Measurements from ENCODE around the gene TCEA2. TPM values are rescaled to one million over a fixed set of nuclear protein-coding genes. Genes with fewer than 3 reads are reported as not detected.
A peak's percentile ranks its signal among the peaks of the same experiment; 100 is the strongest.

TCEA2 gene
- total RNA-seq, 2 experiments from 2014 or later: 36.4 to 71.2 TPM

DNA sequence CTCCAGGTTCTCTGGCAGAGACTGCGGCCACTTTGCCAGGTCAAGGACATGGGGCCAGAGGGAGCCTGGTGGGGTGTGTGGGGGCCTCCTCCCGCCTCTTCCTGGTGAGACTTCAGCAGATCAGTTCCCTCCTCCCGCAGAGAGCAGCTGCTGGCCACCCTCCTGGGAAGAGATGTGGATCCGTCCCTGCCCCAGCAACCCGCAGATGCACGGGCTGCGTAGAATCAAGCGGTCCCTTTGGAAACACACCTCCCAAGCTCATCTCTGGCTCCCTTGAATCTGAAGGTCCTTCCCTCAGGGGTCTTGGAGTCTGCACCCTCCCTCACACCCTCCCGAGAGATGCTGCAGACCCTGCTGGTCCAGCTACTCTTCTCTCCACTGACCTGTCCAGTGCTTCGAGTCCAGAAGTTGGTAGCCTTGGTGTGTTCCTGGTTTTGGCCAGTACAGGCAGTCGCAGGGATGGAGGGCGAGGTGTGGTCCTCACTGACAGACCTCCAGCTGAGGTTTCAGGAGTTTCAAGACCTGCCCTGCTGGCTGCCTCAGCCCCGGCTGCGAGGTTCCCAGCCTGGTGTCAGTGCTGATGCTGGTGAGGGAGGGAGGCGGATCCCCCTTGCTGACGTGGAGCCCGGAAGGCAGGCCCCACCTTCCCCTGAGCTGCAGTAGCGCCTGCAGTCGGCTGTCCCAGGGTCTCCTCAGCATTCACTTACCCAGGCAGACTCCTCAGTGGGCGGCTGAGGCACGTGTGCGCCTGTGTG is 44.2 kb downstream of the TCEA2 start, which contains the start of gene NPBWR2:
TSS of gene NPBWR2 (minus strand) at position 585 of the 755 bp plus-strand sequence. CDS start 734 bp downstream, outside the sequence.
- H3K36me3 ChIP-seq (ENCODE audit: insufficient read depth, low read length): no peaks in the 10 kb centered on the region
- DNase-seq (ENCODE audit: low spot score): peak; percentile 44
- peaks cover 20% of the 10 kb centered on the region for H3K4me1 ChIP-seq (ENCODE audit: insufficient read depth, low read length, poor library complexity, severe bottlenecking)
- H4K20me1 ChIP-seq (ENCODE audit: insufficient read depth, low read length): no peaks in the 10 kb centered on the region
- no peak within 1 kb of the TSS for H3K4me3 ChIP-seq (ENCODE audit: low read depth, low read length, poor library complexity, severe bottlenecking)
- peak within 1 kb of the TSS; percentile 57; the same call in 1 of the 2 replicates for H2AFZ ChIP-seq (ENCODE audit: low read length)
- H3K9me3 ChIP-seq (ENCODE audit: low read length): no peaks in the 10 kb centered on the region
- H3K27ac ChIP-seq (ENCODE audit: low read depth, low read length, poor library complexity, severe bottlenecking): no peak within 1 kb of the TSS
- H3K4me2 ChIP-seq (ENCODE audit: low read length): peak within 1 kb of the TSS; percentile 12; the same call in 1 of the 2 replicates
- no peak for TF ChIP-seq EZH2phosphoT487 (IDR thresholded peaks at IDR 0.05; ENCODE audit: borderline replicate concordance, low read depth, low read length)
- TF ChIP-seq, protein P1, sequence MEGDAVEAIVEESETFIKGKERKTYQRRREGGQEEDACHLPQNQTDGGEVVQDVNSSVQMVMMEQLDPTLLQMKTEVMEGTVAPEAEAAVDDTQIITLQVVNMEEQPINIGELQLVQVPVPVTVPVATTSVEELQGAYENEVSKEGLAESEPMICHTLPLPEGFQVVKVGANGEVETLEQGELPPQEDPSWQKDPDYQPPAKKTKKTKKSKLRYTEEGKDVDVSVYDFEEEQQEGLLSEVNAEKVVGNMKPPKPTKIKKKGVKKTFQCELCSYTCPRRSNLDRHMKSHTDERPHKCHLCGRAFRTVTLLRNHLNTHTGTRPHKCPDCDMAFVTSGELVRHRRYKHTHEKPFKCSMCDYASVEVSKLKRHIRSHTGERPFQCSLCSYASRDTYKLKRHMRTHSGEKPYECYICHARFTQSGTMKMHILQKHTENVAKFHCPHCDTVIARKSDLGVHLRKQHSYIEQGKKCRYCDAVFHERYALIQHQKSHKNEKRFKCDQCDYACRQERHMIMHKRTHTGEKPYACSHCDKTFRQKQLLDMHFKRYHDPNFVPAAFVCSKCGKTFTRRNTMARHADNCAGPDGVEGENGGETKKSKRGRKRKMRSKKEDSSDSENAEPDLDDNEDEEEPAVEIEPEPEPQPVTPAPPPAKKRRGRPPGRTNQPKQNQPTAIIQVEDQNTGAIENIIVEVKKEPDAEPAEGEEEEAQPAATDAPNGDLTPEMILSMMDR (conservative IDR thresholded peaks at IDR 0.05; ENCODE audit: low read length): no peak
- ChIA-PET CTCF (ENCODE audit: unreplicated experiment) (no interaction called here), POLR2A (no interaction called here)
- no peaks in the 10 kb centered on the region for H3K9me2 ChIP-seq (ENCODE audit: insufficient read depth, low read length)
- no TSS peak for BruUV-seq (replicated peaks)
- no peaks in the 10 kb centered on the region for H3K79me2 ChIP-seq (ENCODE audit: insufficient read depth, low read depth, low read length)
- intact Hi-C loops (cut with micrococcal nuclease; ENCODE audit: unreplicated experiment): no loop called here

DNA sequence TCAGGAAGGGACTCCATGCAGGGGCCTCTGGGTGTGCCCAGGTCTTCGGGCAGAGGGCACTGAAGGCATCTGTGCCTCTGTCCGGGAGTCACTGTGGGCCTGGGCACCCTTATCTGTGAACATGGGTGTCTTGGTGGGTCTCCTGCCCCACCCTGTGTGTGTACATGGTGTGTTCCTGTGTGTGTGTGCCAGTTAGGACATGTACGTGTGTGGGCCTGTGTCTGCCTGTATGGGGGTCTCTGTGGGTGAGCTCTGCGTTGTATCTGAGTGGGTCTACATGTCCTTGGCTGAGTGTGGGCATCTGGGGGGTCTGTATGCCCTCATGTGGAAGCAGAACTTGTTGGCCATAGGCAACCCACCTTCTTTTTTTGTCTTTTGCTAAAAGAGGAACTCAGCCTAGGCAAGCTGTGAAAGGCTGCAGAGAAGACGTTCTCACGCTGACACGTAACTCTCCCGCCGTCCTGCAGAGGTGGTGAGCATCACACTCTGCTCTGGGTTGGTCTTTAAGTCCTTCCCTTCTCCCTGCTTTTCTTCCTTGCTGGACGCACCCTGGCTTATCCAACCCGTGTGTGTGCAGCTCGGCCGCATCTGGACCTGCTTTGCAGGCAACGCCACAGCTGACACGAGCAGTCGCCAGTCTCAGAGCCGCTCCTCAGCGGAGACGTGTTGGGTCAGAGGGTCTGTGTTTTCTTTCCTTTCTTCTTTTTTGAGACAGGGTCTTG is 44.9 kb downstream of the TCEA2 start:
- H3K27ac ChIP-seq (ENCODE audit: low read depth, low read length, poor library complexity, severe bottlenecking): no peak overlapping the region
- H3K4me1 ChIP-seq (ENCODE audit: insufficient read depth, low read length, poor library complexity, severe bottlenecking): peaks cover 14% of the 10 kb centered on the region
- TF ChIP-seq EZH2phosphoT487 (IDR thresholded peaks at IDR 0.05; ENCODE audit: borderline replicate concordance, low read depth, low read length): no peak
- TF ChIP-seq, protein P1 (conservative IDR thresholded peaks at IDR 0.05; ENCODE audit: low read length): no peak
- ChIA-PET POLR2A (no interaction called here), CTCF (ENCODE audit: unreplicated experiment) (no interaction called here)
- no TSS peak for BruUV-seq (replicated peaks)
- no peaks in the 10 kb centered on the region for H3K79me2 ChIP-seq (ENCODE audit: insufficient read depth, low read depth, low read length)
- H2AFZ ChIP-seq (ENCODE audit: low read length): peak overlapping the region; percentile 57; the same call in 1 of the 2 replicates
- no peaks in the 10 kb centered on the region for H4K20me1 ChIP-seq (ENCODE audit: insufficient read depth, low read length)
- no peaks in the 10 kb centered on the region for H3K9me3 ChIP-seq (ENCODE audit: low read length)
- H3K9me2 ChIP-seq (ENCODE audit: insufficient read depth, low read length): no peaks in the 10 kb centered on the region
- no peak overlapping the region for H3K4me3 ChIP-seq (ENCODE audit: low read depth, low read length, poor library complexity, severe bottlenecking)
- DNase-seq (ENCODE audit: low spot score): peak; percentile 50
- H3K36me3 ChIP-seq (ENCODE audit: insufficient read depth, low read length): no peaks in the 10 kb centered on the region
- intact Hi-C loops (cut with micrococcal nuclease; ENCODE audit: unreplicated experiment): no loop called here
- peak overlapping the region; percentile 12; the same call in 1 of the 2 replicates for H3K4me2 ChIP-seq (ENCODE audit: low read length)
